B cell (primary cell): ENCODE measurements around the gene RAB11B. TPM values are rescaled to one million over a fixed set of nuclear protein-coding genes. Genes with fewer than 3 reads are reported as not detected.
"Not testable (repeated sequence)": the region's sequence is repeated elsewhere in the genome, so short reads cannot be mapped to it uniquely, and the experiment has no call there.

Source experiments
- ATAC-seq: fragments of 200-7000 bp; cut with Tn5 transposase; one replicate; pipeline ENCODE4 v1.10.0; 2021; ENCODE audit warnings: low read depth, mild to moderate bottlenecking, moderate number of reproducible peaks, moderate library complexity
- CTCF ChIA-PET: fragments of 350-600 bp; sonication (Branson Sonifier 250); formaldehyde crosslinking; loops from one replicate; lab custom pipeline; 2021; ENCODE audit warnings: antibody characterized with exemption, inconsistent platforms; lab: Charles Lee
- POLR2A ChIA-PET: fragments of 350-600 bp; sonication (Branson Sonifier 250); formaldehyde crosslinking; loops from one replicate; lab custom pipeline; 2021; ENCODE audit warnings: antibody characterized with exemption; lab: Charles Lee
- DNase-seq: peaks from one replicate; pipeline ENCODE4 v3.0.0; 2013
- H2AFZ ChIP-seq: 2 replicates; pipeline ENCODE4 v1.6.1; 2012; ENCODE audit warnings: mild to moderate bottlenecking, low read depth, low read length; ENCODE audit not compliant: insufficient read depth, poor library complexity, severe bottlenecking
- H3K27ac ChIP-seq, 2 donors: 1 replicate in 1 of 2; 2 replicates in 1 of 2; pipeline ENCODE4 v1.5.1; 2012 to 2013; ENCODE audit warnings: low read length in 2 of 2, mild to moderate bottlenecking in 2 of 2, moderate library complexity in 1 of 2
- H3K27me3 ChIP-seq, 4 experiments: fragments of 200-600 bp in 1 of 4; sonication (generic) in 1 of 4; replicated peaks in 1 of 4; 1 replicate in 2 of 4; 2 replicates in 2 of 4; pipeline versions ENCODE4 v1.6.1 to v1.7.0; 2013 to 2016; ENCODE audit warnings: low read length in 3 of 4, mild to moderate bottlenecking in 2 of 4, mixed read lengths in 1 of 4, moderate library complexity in 1 of 4; ENCODE audit not compliant: insufficient read depth in 4 of 4, control insufficient read depth in 3 of 4; ENCODE audit errors: control extremely low read depth in 1 of 4
- H3K36me3 ChIP-seq, 2 experiments: replicated peaks in 1 of 2; 1 replicate in 1 of 2; 2 replicates in 1 of 2; pipeline versions ENCODE4 v1.6.1 to v1.7.1; 2013; ENCODE audit warnings: low read length in 1 of 2; ENCODE audit not compliant: insufficient read depth in 2 of 2, control insufficient read depth in 1 of 2; ENCODE audit errors: control extremely low read depth in 1 of 2, extremely low read depth in 1 of 2
- H3K4me1 ChIP-seq, 2 donors: fragments of 200-600 bp in 1 of 2; sonication (generic) in 1 of 2; 1 replicate in 1 of 2; 2 replicates in 1 of 2; pipeline versions ENCODE4 v1.5.1 to v1.6.1; 2013 to 2017; ENCODE audit warnings: low read length in 2 of 2; ENCODE audit not compliant: control insufficient read depth in 2 of 2, insufficient read depth in 2 of 2
- H3K4me2 ChIP-seq: replicated peaks from 2 replicates; pipeline ENCODE3; 2012; ENCODE audit warnings: mild to moderate bottlenecking, low read depth, low read length; ENCODE audit not compliant: poor library complexity, severe bottlenecking
- H3K4me3 ChIP-seq, 5 experiments: fragments of 200-600 bp in 1 of 5; sonication (generic) in 1 of 5; 1 replicate in 3 of 5; 2 replicates in 2 of 5; pipeline versions ENCODE4 v1.5.1 to v1.7.0; 2011 to 2016; ENCODE audit warnings: low read length in 4 of 5, mild to moderate bottlenecking in 4 of 5, low read depth in 2 of 5, control low read depth in 1 of 5, moderate library complexity in 1 of 5; ENCODE audit not compliant: insufficient read depth in 1 of 5; ENCODE audit errors: control extremely low read depth in 1 of 5, extremely low read depth in 1 of 5
- H3K79me2 ChIP-seq: fragments of 200-600 bp; sonication (generic); one replicate; pipeline ENCODE4 v1.6.0; 2016; ENCODE audit warnings: low read length; ENCODE audit not compliant: control insufficient read depth, insufficient read depth
- H3K9ac ChIP-seq: fragments of 200-600 bp; sonication (generic); 2 replicates; pipeline ENCODE4 v1.6.1; 2017; ENCODE audit warnings: mild to moderate bottlenecking, low read length, moderate library complexity
- H3K9me3 ChIP-seq, 3 donors: one replicate each; pipeline versions ENCODE4 v1.6.1 to v1.7.1; 2013; ENCODE audit warnings: low read length in 2 of 3; ENCODE audit not compliant: control insufficient read depth in 2 of 3, insufficient read depth in 1 of 3; ENCODE audit errors: control extremely low read depth in 1 of 3
- H4K20me1 ChIP-seq: 2 replicates; pipeline ENCODE4 v1.6.0; 2012; ENCODE audit warnings: mild to moderate bottlenecking, low read length; ENCODE audit not compliant: insufficient read depth, control insufficient read depth, poor library complexity, severe bottlenecking
- H3K27ac Mint-ChIP-seq: one replicate; pipeline ENCODE4 v1.8.0; 2021; ENCODE audit warnings: mixed read lengths
- H3K27me3 Mint-ChIP-seq: one replicate; pipeline ENCODE4 v1.8.0; 2021; ENCODE audit warnings: mixed read lengths
- H3K4me1 Mint-ChIP-seq: one replicate; pipeline ENCODE4 v1.8.0; 2021; ENCODE audit warnings: mixed read lengths
- H3K4me3 Mint-ChIP-seq: one replicate; pipeline ENCODE4 v1.8.0; 2021; ENCODE audit warnings: mixed read lengths
- H3K9me3 Mint-ChIP-seq: one replicate; pipeline ENCODE4 v1.8.0; 2022; ENCODE audit warnings: mixed read lengths; ENCODE audit not compliant: insufficient read depth
- CTCF ChIP-seq: fragments of 200-600 bp; IDR thresholded peaks from one replicate; pipeline ENCODE4 v1.8.0; 2022; ENCODE audit warnings: antibody characterized with exemption, mild to moderate bottlenecking
- EZH2 ChIP-seq: IDR thresholded peaks from 2 replicates; pipeline ENCODE4 v1.6.1; 2012; ENCODE audit warnings: borderline replicate concordance, low read depth, mild to moderate bottlenecking, moderate library complexity, low read length; ENCODE audit not compliant: insufficient read depth, poor library complexity, severe bottlenecking
- WGBS: methylation state at CpG from one replicate; pipeline ENCODE4 v1.1.5; 2013; ENCODE audit warnings: missing lambda C conversion rate; ENCODE audit not compliant: insufficient coverage; 5-methylcytosine and 5-hydroxymethylcytosine counted together
- intact Hi-C: fragments of 100-400 bp; cut with micrococcal nuclease; formaldehyde crosslinking; loops from one replicate; pipeline ENCODE4 v1.10.0; 2022
- polyA plus RNA-seq: library from polyadenylated mRNA; depleted of rRNA; stranded (reverse); fragments of >200 nt; gene quantifications from 2 replicates; pipeline ENCODE4 v1.2.3, GENCODE V29; 2012
- total RNA-seq, 2 donors: library from RNA; stranded (reverse); fragments of 120-200 nt in 1 of 2; gene quantifications; 1 replicate in 1 of 2; 2 replicates in 1 of 2; pipeline versions ENCODE4 v1.2.3 to v1.2.4, GENCODE V29; 2013 to 2022

RAB11B gene
- total and polyA plus RNA-seq, 2 donors (not counting 1 experiment from before 2014, with no cell fraction given) = 130 to 165 TPM

DNA sequence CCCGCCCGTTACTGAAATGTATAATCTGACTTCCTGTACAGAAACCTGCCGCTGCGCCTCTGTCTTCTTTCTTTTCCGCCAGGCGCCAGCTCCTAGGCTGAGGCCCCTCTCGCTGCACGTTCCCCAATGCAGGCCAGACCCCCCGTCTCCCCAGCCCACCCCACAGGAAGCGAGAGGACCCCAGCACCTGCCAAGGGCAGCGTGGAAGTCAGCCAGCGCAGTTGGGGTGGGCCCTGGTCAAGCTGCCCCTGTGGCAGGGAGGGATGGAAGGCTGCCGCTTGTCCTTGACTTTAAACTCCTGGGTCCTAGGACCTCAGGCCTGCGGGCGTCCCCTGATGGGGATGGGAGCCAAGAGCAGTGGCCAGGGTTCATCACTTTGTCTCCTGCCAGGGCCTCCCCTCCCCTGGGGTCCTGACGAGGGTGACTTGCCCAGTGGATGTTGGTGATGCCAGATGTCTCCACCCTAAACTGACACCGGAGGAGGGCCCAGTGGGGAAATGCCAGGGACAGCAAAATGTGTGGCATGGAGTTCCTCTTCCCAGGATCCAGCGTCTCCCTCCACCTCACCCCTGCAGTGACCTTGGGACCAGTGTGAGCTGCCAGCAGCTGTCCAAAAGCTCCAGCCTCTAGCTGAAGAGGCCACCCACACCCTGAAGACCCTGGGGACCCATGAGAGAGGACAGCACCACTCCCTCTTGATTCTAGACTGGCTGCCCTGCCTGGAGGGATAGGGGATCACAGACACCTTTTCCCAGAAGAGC, 14.4 kb downstream of the RAB11B start:
- Histone ChIP-seq H3K4me1 (no peaks in the 10 kb centered on the region), H3K27ac (no peak overlapping the region), H3K9me3 (no peaks in the 10 kb centered on the region), H3K4me2 (no peak overlapping the region), H3K27me3 (no peaks in the 10 kb centered on the region), H4K20me1 (peaks cover 19% of the 10 kb centered on the region), H3K79me2 (no peaks in the 10 kb centered on the region), H3K36me3 (peaks cover 0 to 33% of the 10 kb centered on the region in 2 experiments), H3K9ac (no peak overlapping the region), H3K4me3 (no peak overlapping the region), H2AFZ (no peak overlapping the region)
- ChIA-PET POLR2A (no interaction called here), CTCF (interaction anchor here (1.1 kb wide), 1 partner anchor 175 kb away, joined by 4 read pairs; no protein-coding TSS in a partner anchor)
- H3K4me3 Mint-ChIP-seq = no peak overlapping the region
- no peak overlapping the region for H3K27ac Mint-ChIP-seq
- ATAC-seq (no peak), DNase-seq (no peak)
- H3K27me3 Mint-ChIP-seq = no peaks in the 10 kb centered on the region
- no peaks in the 10 kb centered on the region for H3K9me3 Mint-ChIP-seq
- H3K4me1 Mint-ChIP-seq = no peaks in the 10 kb centered on the region
- intact Hi-C loops = no loop called here
- 97% methylated on average over 10 of the region's 18 CpGs for WGBS
- TF ChIP-seq CTCF = no peak
- TF ChIP-seq EZH2 = no peak

- DNase-seq, H3K79me2 ChIP-seq, ATAC-seq, H3K27ac ChIP-seq, H3K27me3 Mint-ChIP-seq, intact Hi-C loops, H3K9me3 Mint-ChIP-seq, H2AFZ ChIP-seq, H3K9me3 ChIP-seq, H3K4me3 ChIP-seq, H3K4me2 ChIP-seq, H3K9ac ChIP-seq, H3K27me3 ChIP-seq, H3K36me3 ChIP-seq, H3K4me3 Mint-ChIP-seq, H3K27ac Mint-ChIP-seq, H4K20me1 ChIP-seq, H3K4me1 ChIP-seq: not testable (repeated sequence)
- H3K4me1 Mint-ChIP-seq = peaks cover 11% of the 10 kb centered on the region
- ChIA-PET POLR2A (interaction anchor here (0.6 to 1.8 kb wide), 2 partner anchors 20 to 51 kb away, joined by 3 to 14 read pairs; partner anchors contain the start of gene RAB11B), CTCF (interaction anchor here (5.5 kb wide), 1 partner anchor 168 kb away, joined by 49 read pairs; the partner anchor contains the start of gene MYO1F)
- WGBS = 88% methylated on average over 9 of the region's 13 CpGs
Measured at GRCh38 chr19:8410718-8411117, 20.6 kb downstream of the RAB11B start.
